HG02763 (cell line): ENCODE results near the gene PLXNA2.

Experiments used
- ATAC-seq: cut with Tn5 transposase; IDR thresholded peaks from one replicate; pipeline ENCODE4 v1.9.1; 2021; ENCODE audit warnings: mild to moderate bottlenecking, moderate library complexity; ENCODE audit not compliant: unreplicated experiment

Gene PLXNA2

DNA sequence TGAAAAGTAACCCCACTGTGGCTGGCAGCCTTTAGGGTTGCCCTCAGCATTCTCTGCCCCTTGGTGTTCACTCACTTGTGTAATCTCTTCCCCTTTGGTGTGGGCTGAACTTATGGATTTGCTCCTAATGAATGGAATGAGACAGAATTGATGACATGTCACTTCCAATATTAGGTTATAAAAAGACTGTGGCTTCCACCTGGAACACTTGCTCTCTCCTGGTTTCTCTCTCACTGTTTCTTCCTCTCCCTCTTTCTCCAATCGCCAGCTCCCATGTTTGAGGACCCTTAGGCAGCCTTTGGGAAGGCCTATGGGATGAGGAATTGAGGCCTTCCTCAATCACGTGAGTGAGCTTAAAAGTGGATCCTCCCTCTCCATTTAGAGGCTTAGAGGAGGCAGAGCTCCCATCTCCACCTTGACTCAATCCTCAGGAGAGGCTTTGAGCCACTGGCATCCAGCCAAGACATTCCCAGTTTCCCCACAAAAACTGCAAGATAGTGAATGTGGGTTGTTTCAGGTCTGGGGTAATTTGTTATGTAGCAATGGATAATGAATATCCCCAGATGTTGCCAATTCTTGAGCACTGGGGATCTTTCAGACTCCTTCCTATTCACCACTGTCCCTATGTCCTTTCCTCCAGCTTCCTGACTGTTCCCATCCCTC, 237.8 kb downstream of the PLXNA2 start:
- no peak for ATAC-seq

DNA sequence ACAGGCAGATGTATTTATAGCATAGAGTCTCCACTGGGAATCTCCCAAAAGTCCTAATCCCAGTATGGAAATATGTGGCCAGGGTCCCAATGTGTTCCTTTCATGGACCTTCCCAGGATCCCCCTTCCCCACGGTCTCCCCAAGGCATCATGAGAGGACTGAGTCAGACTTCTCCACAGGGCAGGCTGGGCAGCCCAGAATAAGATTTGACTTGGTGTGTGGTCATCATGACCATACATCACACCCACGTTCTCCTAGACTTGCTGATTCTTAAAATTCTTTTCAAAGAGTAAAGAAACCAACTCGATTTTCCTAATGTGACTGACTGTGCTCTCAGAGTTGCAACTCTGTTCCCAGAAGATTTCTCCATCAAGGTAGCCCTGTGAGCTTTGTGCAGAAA, 239.3 kb downstream of the PLXNA2 start:
- no peak for ATAC-seq

DNA sequence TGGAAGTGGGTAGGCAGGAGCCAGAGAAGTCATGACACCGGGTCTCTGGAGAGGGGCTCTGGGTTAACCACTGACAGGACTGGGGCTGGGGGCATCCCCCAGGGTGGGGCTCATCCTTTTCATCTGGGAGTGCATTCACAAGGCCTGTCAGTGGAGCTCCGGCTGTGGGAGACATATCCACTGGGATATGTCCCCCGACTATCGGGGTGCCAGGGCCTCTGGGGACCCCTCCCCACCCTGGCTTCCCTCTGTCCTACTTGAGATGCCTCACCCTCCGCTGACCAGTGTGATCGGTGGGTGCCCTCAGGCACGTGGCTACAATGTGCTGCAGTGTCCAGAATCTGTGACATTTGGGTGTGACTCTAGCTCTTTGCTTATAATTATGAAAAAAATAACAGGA, 240.9 kb downstream of the PLXNA2 start:
- ATAC-seq = no peak

DNA sequence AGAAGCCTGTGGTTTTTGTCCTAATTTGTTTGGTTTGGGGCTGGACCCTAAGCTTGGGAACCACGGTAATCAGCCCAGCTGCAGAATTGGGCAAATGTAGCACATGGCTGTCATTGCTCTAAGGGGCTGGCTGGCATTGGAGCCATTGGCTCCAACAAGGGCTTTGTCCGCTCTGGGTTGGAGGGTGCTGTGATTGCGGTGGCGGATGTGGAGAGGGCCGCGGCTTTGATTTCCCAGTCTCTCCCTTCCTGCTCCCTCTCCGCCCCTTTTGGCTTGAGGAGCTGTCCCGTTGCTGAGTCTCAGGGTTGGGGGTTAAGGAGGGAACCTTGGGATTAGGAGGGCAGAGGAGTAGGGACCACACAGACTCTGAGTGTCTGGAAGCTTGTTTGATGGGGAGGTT, 241.5 kb downstream of the PLXNA2 start:
- no peak for ATAC-seq

DNA sequence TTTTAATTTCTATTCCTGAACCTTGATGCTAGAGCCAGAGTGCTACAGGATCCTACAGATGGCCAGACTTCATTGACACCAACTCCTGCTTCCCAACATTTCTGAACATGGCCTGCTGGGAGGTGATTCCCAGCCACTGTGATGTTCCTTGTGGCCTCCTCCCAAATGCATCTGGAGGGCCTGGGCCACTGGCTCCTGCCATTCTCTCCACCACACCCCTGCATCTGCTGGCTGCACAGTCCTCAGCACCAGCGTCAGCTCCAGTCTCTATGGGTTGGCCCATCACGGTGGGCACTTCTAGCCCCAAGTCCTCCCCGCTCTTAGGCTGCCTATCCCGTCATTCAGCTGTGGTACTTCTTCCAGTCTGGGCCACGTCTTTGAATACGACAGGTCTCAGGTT, 242.1 kb downstream of the PLXNA2 start:
- no peak for ATAC-seq

DNA sequence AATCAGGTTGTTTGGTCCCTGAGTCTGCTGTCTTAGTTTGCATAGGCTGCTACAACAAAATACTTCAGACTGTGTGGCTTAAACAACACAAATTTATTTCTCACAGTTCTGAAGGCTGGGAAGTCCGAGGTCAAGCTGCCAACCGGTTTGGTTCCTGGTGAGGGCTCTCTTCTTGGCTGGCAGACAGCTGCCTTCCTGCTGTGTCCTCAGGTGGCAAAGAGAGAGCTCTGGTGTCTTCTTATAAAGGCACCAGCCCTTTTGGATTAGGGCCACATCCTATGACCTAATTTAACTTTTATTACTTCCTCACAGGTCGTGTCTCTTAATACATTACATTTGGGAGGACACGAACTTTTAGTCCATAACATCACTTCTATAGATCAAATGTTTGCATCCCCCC, 243.7 kb downstream of the PLXNA2 start:
- ATAC-seq = no peak

DNA sequence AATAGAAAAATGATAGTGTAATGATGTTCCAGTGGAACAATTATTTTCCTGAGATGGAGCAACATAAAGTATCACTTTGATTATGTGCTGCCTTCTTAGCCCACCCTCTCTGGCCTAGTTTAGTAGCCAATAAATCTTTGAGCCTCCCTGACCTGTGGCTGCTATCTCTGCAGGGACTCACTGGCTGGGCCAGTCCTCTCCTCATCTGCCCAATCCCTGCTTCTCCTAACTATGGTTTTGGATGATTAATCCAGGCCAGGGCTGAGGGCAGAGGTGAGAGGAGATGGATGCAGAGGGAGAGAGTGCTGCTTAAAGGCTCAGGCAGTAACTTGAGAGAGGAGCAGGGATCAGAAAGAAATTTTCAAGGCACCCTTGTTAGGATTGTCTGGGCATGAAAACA, 244.2 kb downstream of the PLXNA2 start:
- ATAC-seq = no peak

DNA sequence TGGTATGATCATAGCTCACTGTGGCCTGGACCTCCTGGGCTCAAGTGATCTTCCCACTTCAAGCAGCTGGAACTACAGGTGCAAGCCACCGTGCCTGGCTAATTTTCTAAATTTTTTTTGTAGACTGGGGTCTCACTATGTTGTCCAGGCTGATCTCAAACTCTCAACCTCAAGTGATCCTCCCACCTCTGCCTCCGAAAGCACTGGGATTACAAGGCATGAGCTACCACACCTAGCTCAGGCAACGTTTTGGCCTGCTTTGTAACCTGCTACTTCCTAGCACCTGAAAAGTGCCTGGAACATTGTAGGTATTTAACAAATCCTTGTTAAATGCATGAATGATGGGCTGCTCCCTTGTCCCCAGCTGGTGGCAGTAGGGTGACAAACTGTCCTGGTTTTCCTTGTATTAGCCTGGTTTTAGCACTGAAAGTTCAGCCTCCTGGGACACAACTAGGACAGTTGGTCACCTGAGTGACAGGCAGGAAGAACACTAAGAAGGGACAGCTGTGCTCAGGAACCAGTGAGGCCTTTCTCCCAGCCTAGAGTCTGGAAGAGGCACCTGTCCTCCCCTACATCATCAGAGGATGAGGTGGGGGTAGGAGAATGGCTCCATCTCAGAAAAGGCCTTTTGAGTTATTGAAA, 244.8 kb downstream of the PLXNA2 start:
- no peak for ATAC-seq

DNA sequence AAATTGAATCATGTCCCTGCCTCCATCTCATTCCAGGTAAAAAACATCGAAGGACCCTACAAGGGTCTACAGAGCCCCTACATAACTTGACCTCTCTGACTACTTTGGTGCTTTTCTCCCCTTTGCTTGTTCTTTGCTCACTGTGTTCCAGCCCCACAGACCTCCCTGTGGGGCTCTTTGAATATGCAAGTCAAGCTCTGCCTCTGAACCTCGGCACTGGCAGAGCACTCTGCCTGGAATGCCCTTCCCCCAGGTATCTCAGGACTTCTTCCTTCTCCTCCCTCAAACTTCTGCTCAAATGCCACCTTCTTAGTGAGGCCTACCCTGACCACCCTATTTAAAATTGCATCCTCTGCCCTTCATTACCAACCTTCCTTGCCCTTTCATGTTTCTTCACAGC, 245.5 kb downstream of the PLXNA2 start:
- ATAC-seq = no peak

DNA sequence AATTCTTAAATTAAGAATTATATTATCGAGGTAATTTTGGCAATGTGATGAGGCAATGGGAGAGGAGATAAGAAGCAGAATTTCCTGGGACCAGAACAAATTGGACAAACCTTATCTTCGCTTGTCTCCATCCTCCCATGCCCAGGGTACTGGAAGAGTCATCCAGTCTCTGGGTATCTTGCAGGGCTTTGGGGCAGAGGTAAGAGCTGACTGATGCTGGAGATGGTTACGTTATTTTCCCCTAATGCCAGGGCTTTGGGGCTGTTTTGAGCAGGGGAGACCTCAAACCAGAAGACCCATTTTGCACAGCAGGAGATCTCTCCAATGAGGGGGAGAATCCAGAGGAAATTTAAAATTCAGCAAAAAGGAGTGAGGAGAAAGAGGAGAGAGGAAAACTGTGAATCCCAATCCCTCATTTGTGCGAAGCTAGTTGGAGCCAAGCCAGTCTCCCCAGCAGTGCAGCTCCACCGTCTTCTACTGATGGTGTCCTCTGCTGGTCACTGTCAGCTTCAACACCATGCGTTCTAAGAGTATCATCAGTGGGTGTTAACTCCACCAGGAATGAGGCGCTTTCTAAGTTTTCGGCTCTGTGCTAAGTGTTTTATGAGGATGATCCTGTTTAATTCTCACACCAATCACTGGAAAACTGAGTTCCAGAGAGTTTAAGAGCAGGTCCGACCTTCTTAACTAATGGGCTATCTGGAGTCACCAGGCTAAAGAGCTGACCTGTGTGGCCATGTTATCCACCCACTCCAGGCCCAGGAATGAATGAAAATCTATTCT, 246.5 kb downstream of the PLXNA2 start:
- ATAC-seq = peak; percentile 51

DNA sequence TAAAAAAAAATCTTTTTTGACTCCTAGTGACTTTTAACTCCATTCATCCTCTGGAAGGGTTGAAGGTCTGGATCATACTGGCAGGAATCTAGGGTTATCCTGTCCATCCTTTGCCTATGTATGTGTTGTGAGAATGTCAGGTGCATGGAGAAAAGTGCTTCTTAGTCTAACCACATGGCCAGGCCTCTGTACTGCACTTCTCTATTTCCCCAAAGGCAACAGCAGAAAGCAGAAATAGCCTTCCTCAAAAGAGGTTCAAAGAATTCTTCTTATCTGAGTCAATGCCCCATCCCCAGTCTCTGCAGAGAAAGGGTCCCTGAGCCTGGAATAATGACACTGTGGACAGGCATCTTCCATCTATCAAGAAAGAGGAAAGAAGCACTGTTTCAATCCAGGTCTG, 247.5 kb downstream of the PLXNA2 start:
- ATAC-seq = no peak

DNA sequence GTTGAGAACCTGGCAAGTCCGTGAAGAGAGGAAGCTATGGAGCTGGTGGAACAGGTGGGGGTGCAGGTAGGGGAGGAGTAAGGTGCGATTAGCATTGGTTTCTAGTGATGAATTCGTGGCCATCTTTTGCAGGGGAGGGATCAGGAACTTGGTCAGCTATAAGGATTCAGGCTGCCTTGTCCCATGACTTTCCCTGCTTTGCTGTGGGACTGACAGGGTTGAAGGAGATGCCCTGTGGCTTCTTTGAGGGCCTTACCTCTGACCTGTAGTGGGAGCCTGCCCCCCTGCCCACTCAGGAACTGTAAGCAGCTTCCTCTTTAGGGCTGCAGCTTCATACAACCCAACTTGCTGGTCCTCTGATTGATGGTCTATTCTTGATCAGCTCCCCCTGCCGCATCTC, 248.6 kb downstream of the PLXNA2 start:
- no peak for ATAC-seq

DNA sequence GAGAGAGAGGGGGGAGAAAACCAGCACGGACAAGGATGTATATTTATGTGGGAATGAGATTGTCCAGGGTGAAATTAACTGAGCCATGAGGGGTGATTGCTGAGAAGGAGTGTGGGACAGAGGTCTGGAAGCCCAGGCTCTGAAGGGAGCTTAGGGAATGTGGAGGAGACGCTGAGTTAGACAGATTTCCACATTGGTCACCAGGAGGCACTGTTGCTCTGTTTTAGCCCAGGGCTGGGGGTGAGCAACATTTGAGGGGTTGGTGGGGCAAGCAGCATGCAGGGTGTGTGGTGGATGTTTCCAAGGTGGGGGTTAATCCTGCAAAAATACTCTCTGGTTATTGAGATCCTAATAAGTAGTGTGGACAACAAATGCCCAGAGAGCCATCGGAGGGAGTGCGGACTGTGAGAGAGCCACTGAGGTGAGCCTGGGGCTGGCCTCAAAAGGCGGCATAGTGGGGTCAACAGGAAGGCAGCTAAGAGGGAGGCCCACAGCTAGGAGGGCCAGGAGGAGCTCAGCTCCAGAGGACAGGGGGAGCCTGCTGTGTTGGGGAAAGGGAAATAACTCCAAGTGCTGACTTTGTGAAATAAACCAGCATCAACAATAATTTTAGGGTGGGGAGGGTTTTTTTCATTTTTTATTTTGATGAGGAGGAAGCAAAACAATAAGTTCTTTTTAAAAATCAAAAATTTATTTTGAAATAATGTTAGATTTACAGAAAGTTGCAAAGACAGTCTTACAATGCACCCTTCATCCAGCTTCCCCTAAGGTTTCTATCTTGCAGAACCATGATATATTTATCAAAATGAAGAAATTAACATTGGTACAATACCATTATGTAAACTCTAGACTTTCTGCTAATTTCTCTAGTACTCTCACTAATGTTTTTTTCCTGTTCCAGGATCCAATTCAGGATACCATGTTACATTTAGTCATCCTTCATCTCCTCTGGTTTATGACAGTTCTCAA, 250.4 kb downstream of the PLXNA2 start:
- ATAC-seq = no peak

DNA sequence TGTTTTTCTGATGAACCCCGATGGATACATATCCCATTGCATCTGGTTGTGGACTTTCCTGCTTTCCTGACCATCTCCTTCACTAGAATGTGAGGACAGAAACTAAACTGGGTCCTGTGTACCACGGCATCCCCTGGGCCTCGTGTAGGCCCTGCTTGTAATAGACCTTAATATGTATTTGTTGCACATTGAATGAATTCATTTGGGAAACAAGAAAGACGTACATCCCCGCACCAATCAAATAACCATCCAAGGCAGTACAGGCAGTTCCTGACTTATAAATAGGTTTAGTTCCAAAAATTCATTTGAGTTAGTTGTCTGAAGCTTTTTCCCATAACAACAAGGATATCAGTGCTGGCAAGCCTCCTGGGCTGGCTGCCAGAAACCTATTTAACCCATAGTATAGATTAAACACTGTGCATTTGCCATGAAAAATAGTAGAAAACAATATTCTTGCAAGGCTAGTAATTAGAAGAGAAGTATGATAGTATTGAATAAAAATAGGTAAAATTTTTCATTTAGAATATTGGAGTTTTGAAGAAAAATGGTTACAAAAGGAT, 251.4 kb downstream of the PLXNA2 start:
- ATAC-seq = no peak

DNA sequence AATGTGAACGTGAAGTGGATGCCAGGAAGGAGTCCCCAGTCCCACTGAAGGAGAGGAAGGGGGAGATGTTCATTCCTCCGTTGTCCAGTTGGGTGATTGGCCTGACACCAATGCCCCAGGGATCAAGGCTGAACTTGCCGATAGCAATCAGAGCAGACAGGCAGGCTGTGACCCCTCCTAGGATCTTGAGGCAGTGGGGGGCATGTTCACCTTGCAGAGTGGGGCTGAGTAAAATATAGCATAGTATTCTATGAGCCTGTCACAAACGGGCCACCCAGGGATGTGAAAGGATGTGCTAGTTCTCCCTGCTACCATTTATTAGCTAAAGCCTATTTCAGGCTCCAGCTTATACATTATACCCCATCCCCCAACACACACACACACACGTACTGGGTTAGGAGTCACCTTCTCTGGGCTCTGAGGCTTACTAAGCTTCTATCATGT, 252.6 kb downstream of the PLXNA2 start:
- no peak for ATAC-seq

DNA sequence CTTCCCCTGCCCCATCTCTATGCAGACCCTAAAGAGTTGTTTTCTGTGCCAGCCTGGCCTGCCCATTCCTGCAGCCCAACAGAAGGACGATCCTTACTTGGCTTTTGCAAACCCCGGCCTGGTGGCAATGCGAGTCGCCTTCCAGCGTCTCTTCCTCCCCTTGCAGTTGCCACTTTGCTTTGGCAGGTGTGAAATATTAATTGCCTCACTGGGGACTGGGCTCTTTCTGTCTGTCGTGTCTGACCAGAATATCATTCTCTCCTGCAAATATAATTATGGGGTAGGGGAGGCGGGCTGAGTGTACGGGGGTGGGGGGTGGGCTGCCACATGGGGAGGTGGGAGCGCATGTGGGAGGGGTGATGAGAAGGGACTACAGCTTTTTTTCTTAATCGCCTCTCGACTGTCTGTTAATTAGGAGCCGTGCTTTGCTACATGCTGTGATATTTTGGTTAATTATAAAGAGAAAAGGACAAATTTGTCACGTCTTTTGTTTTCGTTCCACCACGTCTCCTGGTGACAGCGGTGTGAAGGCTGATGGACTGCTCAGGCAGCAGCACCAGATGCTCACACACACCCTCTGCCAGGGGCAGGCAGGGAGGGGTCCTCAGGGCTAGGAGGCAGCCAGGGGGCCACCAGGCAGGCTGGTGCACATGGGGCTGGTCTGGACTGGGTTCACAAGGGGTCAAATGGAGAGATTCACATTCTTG, 253.2 kb downstream of the PLXNA2 start:
- ATAC-seq = no peak

DNA sequence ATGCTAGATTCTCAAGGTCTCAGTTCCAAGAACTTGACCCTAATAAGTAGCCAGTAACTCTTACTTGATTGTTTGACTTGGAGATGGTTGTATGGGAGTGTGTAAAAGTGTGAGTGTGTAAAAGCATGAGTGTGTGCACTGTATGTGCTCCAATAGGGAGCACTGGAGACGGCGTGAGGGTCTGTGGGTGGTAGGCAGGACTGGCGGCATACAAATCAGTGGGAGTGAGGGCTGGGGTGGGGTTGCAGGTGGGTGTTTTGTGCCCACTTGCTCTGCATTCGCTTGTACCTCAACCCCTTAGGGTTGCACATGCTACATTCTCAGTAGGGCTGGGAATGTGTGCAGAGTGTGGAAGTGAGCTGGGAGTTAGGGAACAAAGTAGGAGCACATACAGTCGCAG, 253.7 kb downstream of the PLXNA2 start:
- ATAC-seq = no peak

DNA sequence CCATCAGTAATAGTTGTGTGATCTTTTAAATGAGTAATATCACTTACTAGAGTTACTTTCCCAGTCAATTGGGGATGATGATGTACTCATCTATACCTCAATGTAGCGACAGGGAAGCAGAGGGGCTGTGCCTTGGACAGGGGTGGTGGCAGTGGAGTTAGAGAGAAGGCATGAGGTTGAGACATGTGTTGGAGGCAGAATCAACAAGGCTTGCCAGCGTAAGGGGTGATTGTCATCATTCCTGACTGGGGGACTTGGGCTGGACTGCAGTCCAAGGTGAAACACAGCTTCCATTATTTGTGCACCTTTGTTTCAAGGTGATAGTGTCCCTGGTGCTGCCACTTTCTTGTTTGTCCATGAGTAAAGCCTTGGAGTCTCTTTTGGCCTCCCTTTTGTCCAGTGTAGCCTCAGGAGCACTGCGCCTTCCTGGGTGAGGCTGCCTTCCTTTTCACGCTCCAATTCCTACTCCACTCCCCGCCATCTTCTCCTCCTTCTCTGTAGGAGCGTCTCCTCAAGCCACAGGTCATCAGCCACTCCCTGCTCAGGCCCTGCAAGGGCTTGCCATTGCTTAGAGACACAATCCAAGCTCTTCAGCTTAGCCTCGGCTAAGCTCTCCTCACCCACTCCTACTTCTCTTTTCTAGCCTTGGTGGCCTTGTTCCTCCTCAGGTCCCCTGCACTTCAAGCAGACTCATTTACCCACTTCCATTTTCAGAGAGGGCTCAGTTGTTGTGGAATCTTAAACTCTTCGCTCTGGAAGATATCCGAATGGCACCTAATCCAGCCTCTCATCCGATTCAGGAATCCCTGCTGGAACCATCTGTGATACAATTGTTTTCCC, 255.6 kb downstream of the PLXNA2 start:
- no peak for ATAC-seq

DNA sequence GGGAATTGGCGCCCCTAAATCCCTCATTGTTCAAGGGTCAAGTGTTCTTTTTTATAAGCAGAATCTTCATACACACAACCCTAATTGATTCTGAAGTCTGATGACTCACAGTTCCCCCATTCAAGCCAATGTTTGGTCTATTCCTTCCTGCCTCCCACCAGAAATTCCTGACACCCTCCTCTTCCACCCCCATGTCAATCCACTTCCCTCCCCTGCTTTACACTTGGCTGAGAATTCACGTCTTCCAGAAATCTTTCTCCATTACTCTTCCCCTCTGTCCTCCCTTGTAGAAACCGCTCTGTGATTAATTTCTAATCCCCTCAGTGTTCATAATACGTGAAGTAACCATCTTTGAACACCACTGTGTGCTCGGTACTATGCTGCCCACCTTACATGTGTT, 257.0 kb downstream of the PLXNA2 start:
- ATAC-seq = no peak
